ENCODE results near the gene TSPAN4.

DNA sequence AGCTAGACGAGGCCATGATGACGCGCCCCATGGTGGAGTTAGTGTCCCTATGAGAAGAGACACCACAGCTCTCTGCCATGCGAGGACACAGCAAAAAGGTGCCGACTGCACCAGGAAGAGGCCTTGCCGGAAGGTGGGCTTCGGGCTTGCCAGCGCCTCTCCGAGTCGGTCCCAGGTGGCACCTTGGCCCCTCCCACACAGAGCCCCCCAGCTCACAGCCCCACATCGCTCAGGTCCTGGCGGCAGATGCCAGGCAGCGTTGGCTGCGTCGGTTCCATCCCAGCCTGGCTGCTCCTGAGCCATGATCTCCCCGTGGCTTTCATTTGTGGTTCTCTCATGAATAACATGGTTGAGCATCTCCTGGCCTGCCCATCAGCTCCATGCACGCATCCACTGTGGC lies 43.9 kb downstream of the TSPAN4 start:
- TF ChIP-seq POLR2AphosphoS5 (IDR thresholded peaks at IDR 0.05): no peak
- TF ChIP-seq POLR2A (IDR thresholded peaks at IDR 0.05): no peak
- no peak for TF ChIP-seq EP300 (IDR thresholded peaks at IDR 0.05; ENCODE audit: low read depth)
